ENCODE data around the gene WHRN.

Gene WHRN

DNA sequence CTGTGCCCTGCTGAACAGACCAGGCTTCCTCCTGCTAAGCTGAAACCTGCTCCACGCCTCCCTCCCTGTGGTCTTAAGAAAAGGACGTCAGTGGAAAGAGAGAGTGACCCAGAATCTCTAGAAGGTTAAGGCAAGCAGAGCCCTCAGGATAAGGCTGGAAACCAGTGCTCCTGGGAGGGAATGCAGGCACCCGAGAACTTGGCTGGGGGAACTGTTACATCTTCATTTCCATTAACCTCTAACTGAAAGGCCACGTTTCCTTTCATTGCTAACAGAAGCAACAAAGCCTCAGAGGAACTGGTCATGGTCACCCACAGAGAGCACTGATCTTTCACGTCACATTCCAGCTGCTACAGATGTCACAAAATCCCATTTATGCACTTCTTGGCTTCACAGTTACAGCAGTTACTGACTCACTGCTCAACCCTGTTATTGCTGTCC lies 91.4 kb downstream of the WHRN start:
- DNase-seq, result peak; percentile 44 to 55

DNA sequence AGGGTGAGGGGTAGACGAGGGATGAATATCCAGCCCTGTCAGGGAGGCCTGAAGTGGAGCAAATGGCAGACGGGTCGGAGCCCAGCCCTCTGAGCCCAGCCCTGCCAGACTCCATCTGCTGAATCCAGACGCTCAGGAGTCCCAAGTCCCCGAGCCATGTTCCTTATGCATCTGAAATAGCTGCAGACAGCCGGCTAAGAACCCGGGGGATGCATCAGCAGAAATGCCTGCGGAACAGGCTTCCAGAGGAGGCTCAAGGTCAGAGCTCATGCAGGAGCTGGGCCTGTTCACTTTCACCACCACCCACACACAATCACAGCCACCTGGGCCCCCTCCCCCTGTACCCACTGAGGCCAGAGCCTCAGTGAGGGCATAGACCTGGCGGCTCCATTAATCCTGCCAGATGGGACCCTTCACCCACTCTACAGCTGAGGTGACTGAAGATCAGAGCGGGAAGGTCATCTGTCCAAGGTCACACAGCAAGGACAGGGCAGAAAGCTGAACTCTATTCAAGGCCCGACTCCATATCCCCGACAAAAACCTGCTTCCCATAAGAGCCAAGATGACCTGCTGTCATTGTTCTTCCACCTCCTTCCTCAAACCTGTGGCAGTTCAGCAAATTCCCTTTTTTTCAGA lies 93.1 kb downstream of the WHRN start:
- DNase-seq, result no peak

DNA sequence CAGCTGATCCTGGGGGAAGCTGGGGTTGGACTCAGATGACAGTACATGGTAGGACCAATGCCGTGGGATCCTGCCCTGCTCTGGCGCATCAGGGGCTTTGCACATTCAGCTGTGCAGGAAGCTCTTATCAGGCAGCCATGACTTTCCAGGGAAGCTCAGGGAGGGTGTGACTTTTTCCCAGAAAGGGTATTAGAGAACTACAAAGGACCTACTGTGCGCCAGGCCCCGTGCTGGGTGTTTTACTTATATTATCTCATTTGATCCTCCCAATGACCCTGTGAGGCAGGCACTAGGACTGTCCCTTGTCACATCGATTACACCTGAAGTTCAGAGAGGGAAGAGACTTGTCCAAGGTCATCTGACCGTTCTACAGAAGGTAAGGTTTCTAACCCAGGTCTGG lies 93.8 kb downstream of the WHRN start:
- DNase-seq, result no peak

- no peak for DNase-seq
Measured at GRCh38 chr9:114410910-114411309, 94.4 kb downstream of the WHRN start.

- DNase-seq, result no peak
Measured at GRCh38 chr9:114409842-114410241, 95.4 kb downstream of the WHRN start.

- peak; percentile 55 to 56 for DNase-seq
Measured at GRCh38 chr9:114409103-114409780, 96.0 kb downstream of the WHRN start.

GRCh38 chr9:114408645-114409044 lies 96.6 kb downstream of the WHRN start:
- DNase-seq, result no peak

DNA sequence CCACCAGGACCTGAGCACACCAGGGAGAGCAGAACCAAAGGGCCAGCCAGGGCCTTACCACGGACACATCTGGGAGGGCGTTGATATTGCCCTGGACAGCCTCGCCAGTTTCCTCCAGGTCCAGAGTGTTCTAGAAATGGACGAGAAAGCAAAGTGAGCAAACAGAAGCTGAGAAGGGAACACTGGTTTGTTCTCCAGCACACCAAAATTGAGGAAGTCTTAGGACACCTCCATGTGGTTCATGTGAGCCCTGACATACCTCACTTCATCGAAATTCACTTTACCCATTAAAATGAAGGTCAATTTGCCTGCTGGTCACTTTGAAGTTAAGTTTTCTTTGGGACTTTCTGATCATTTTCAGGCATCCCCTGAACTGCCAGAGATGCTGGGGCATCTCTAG lies 97.4 kb downstream of the WHRN start:
- no peak for DNase-seq

GRCh38 chr9:114406441-114406840 lies 98.8 kb downstream of the WHRN start:
- DNase-seq, result no peak

- peak; percentile 72 to 91 for DNase-seq
Measured at GRCh38 chr9:114405294-114406034, 99.8 kb downstream of the WHRN start.

GRCh38 chr9:114404531-114404930 lies 100.7 kb downstream of the WHRN start:
- DNase-seq, result no peak

GRCh38 chr9:114403153-114403756 lies 102.0 kb downstream of the WHRN start:
- no peak for DNase-seq

GRCh38 chr9:114401344-114401743 lies 103.9 kb downstream of the WHRN start:
- DNase-seq, result no peak

- no peak for DNase-seq
Measured at GRCh38 chr9:114400772-114401171, 104.5 kb downstream of the WHRN start.

DNA sequence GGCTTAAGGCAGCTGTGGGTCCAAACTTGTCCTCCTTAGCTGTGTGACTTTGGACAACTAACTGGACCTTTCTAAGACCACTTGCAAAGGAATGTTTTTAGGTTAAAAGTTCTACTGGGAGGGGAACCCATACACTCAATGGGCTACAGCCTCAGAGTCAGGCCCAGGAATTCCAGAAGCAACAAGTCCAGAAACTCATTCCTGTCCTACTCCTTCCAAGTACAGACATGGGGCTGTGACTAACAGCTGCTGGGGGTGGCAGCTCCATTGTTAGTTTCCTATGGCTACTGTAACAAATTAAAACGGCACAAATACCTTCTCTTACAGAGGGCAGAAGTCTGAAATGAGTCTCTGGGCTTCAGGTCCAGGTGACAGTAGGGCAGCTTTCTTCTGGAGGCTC lies 105.1 kb downstream of the WHRN start:
- DNase-seq, result no peak

- DNase-seq, result no peak
Measured at GRCh38 chr9:114399381-114399780, 105.9 kb downstream of the WHRN start.

DNA sequence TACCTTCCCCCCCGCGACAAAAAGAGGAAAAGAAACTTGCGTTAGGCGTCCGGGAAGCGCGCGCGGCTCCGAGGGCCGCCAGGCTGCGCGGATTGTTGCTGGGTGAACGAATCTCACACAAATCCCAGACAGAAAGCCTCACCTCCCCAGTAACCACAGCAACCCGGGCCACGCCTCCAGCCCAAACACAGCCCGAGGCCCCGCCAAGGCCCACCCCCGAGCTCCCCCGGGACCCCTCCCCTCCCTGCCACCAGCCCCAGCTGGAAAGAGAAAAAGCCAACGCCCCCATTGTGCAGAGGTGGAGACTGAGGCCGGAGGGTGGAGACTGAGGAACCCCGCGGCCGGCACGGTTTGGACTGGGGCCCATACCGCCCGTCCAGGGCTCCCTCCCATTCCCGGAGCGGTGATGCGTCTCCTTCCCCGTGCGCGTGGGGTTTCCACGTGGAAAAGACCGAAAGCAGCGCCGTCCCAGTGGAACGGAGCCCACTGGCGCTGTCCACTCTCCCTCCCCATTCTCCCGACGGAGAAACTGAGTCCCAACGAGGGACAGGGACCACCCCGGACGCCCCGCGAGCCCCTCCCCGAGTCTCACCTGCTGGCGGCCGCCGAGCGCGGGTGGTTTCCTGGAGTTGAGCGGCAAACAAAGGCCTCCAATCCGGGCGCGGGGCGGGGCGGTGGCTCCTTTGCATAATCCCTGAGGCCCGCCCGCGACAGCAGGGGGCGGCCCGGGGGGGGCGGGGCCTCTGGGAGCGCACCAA lies 107.2 kb downstream of the WHRN start:
- peak; percentile 89 to 97 for DNase-seq

DNA sequence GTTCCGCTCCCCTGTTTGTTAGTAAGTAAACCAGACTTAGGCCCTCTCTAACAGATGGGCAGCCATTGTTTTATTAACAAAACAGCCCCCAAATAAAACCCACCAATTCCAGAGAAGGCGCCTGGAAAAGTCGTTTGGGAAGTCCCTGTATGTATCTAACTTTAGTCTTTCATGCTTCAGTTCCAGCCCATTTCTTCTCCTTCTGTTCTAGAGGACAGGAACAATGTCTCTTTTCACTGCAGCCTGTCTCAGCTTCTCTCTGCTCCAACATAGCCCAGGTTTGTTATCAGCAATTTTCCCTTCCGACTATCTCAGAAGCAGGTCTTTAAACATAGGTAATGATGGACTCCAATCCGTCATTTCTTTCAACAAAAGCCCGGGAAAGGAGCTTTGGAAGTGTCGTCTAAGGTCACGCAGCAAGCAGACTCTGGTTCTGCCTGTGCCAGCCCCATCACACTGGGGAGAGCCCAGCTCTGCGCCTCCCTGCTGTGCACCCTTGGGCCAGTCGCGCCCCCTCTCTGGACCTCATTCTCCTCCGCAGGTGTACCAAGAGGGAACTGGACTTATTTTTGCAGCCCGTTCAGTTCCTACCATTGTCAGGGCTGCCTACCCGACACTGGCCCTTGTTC lies 107.9 kb downstream of the WHRN start:
- no peak for DNase-seq

DNA sequence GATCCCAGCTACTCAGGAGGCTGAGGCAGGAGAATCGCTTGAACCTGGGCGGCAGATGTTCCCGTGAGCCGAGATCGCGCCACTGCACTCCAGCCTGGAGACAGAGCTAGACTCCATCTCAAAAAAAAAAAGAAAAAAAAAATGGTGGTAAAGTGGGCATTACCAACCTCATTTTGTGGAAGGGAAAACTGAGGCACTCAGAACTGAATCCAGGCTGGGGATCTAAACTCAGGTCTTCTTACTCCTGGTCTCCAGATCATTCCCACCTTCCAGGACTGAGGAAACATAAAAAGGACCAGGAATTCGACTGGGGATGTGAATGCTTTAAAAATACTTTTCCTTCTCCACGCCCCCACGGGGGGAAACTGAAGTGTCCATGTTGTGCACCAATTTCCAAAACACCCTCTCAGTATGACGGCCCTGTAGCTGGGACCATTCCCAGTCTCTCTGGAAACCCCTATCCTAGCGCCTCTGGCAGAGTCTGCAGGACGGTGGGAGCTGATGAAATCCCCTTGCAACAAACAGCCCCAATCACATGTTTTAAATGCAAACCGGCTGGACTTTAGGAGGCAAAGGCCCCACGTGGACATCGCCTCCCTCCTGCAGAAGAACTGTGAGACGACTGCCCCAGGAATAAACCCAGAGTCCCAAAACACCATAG lies 108.6 kb downstream of the WHRN start:
- no peak for DNase-seq

DNA sequence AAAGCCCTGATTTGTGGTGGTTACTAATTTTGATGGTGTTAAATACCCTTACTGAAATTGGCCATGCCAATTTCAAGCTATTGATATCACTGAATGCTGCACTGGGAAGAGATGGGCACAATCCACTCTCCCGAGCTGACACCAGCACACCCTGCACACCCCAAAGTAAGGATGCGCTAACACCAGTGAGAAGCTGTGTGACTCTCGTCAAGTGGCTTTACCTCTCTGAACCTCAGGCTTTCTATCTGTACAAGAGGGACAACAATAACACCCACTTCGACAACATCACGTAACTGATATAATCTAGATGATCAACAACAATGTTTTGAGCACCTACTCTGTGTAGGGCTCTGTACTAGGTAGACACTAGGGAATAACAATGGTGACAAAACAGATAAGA lies 109.5 kb downstream of the WHRN start:
- DNase-seq, result no peak

GRCh38 chr9:114395334-114395617 lies 110.0 kb downstream of the WHRN start:
- no peak for DNase-seq

Measured in inflammatory macrophage treated with lipopolysaccharide for 1 hour (primary cell).